Umbilical cord (tissue), 2 donors: ENCODE results near the gene ADGRG7. TPM values are rescaled to one million over a fixed set of nuclear protein-coding genes. Genes with fewer than 3 reads are reported as not detected.
"Not testable (repeated sequence)": the region's sequence is repeated elsewhere in the genome, so short reads cannot be mapped to it uniquely, and the experiment has no call there.

ENCODE experiments used
- DNase-seq: peaks from one replicate; pipeline ENCODE4 v3.0.0-alpha.2; 2015; ENCODE audit warnings: low spot score
- total RNA-seq: library from RNA; depleted of rRNA; stranded (reverse); fragments of >200 nt; gene quantifications from one replicate; pipeline ENCODE4 v1.2.3, GENCODE V29; 2014; ENCODE audit warnings: low replicate concordance; ENCODE audit not compliant: insufficient read depth

Gene ADGRG7
- total RNA-seq, 1 donor from 2014 or later: 2.9 TPM

GRCh38 chr3:100645913-100646312, 36.5 kb downstream of the ADGRG7 start:
- DNase-seq: no peak

DNA sequence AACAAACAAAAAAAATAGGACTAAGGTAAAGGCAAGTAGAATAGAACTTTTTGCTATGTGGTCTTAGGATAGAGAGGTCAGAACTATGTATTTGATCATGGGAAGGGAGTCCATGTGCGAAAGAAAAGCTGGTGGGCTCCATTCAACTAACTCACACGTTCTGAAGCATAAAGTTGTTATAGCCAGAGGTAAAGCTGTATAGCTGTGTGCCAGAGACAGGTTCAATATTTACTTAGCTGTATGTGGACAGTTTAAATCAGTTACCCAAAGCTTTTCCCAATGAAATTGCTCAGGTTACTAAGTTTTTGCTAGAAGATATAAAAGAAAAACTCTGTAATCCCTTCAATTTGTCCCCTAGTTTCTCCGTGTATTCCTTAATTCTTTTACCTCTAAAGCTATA, 37.8 kb downstream of the ADGRG7 start:
- no peak for DNase-seq

DNA sequence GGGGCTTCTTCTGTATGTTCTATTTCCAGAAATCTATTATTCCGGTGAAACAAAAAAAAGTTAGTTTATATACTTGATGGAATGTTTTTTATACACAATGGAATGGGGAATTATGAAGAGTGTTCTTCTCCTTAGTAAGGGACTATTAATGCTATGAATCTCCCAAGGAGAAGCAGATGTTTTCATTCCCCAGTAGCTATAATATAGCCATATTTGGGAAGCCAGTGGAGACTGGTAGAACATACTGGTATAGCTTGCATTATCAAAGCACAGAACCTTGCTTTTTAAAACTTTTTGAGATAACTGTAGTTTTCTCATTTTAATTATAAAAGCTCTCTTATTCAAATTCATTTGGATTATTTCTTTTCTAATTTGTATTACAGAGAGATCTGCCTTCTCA, 38.3 kb downstream of the ADGRG7 start:
- no peak for DNase-seq

- DNase-seq: peak; percentile 17
Measured at GRCh38 chr3:100650651-100651619, 41.5 kb downstream of the ADGRG7 start.

GRCh38 chr3:100653604-100654294, 44.3 kb downstream of the ADGRG7 start:
- DNase-seq: no peak

GRCh38 chr3:100656945-100657344, 47.5 kb downstream of the ADGRG7 start:
- DNase-seq: no peak

DNA sequence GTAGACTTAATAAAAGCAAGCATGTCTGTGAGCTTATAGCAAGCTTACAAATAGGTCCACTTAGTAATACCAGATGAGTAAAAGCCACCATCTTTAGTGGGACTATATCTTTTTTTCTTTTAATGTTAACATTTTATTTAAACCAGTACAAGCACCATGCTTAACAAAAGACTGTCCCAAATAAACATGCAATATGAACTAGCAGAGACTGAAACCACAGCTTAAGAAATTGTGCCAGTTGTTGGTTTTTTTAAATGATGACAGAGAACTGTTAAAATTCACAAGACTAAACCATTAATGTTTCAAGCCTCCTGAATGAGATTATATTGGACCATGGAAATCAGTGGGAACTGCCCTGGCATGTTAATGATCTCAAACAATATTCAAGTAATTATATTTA, 51.9 kb downstream of the ADGRG7 start:
- not testable (repeated sequence) for DNase-seq

DNA sequence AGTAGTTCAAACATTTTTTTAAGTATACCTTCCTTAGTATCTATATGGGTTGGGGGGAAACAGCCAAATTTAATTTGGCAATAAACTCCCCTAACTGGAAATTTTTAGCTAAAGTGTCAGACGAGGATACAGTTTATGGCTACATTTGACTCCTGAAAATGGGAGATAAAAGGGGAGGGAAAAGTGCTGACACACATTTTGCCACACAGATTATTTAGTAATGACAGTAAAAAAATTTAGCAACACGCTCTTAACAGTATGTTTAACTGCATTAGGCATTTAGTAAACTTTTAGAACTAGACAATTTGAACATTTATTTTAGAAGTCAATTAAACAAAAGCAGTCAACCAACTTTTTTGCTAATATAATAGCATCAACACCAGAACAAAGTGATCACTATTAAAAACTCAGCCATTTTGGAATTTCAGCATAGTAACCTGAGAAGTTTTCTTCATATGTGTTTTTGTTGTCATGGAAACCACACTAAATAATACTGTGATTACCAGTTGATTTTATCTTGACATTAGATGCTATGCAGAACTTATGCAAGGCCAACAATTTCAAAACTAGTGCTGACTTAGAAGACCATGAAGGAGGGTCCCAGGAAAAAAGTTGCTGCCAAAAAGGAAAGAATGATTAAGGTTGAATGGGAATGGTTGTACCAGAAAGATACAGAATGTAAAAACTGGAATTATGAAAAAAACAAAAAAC, 52.9 kb downstream of the ADGRG7 start:
- DNase-seq: peak; percentile 71

DNA sequence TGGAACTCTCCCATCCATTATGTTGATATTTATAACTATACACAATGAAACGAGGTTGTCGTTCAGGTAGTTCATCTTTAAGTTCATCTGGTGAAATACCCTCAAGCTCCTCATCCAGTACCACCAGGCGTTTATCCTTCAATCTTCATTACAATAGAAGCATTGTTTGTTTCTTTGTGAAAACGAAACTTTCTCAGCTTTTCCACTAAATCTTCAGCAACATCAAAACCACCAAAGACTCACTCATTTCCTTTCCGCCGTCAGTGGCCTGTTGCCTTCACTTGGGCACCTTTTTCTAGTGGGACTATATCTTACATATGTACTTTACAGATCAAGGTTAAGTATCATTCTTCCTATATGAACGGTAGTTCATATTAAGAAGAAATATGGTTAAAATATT, 55.8 kb downstream of the ADGRG7 start:
- DNase-seq: no peak

- DNase-seq: not testable (repeated sequence)
Measured at GRCh38 chr3:100666699-100667098, 57.3 kb downstream of the ADGRG7 start.

GRCh38 chr3:100667316-100667715, 57.9 kb downstream of the ADGRG7 start:
- DNase-seq: not testable (repeated sequence)

DNA sequence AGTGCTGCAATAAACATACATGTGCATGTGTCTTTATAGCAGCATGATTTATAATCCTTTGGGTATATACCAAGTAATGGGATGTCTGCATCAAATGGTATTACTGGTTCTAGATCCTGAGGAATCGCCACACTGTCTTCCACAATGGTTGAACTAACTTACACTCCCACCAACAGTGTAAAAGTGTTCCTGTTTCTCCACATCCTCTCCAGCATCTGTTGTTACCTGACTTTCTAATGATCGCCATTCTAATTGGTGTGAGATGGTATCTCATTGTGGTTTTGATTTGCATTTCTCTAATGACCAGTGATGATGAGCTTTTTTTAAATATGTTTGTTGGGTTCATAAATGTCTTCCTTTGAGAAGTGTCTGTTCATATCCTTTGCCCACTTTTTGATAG, 61.6 kb downstream of the ADGRG7 start:
- not testable (repeated sequence) for DNase-seq

GRCh38 chr3:100681496-100681895, 72.1 kb downstream of the ADGRG7 start:
- no peak for DNase-seq

DNA sequence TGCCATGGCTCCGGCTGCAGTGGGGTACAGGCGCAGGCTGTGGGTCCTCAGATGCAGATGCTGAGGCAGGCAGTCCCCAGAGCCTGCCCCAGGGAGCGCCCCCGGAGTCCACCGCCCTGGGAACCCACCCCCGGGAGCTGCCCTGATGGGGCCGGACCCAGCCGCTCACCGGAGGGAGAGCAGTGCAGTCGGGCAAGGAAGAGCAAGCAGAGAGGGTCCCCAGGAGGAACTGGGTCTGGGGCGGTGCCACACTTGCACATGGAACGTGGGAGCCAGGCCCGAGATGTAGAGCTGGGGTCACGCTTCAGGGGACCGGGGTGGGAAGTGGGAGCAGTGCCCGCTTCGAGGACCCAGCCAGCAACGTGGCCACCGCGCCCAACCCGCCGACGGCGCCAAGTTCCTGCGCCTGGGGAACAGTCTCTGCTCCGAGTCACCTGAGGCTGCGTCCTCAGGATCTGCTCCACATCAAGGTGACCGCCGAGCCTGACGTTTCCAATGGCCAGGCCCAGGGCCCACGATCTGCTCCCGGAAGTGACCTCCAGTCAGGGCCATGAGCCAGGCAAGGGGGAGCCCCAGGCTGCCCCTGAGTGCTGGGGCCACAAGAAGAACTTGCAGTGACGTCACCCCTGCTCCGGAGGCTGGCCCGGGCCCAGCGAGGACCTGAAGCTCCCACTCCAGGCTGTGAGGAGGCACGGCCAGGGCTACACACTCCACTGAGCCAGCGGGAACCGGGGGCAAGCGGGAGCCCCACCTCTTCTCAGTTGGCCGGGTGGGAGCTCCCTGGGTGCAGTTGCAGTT, 72.9 kb downstream of the ADGRG7 start:
- DNase-seq: no peak

GRCh38 chr3:100682854-100683760, 73.7 kb downstream of the ADGRG7 start:
- DNase-seq: no peak

GRCh38 chr3:100693225-100693624, 83.8 kb downstream of the ADGRG7 start:
- no peak for DNase-seq

DNA sequence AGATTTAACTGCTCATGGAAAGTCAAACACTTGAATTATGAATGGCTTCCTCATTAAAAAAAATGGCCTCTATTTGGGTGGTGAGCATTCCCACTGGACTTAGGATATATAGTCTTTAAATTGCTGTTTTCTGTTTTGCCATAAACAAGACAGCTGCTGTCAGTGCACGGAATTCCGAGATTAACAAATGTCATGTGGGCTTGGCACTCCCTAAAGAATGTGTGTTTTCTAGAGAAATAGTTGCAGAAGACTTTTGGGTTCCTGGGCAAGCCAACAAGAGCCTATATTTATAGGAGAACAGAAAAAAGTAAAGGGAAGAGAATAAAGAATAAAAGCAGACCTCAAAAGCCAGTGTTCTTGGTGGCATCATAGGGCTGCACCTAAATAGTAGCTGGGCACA, 86.3 kb downstream of the ADGRG7 start:
- DNase-seq: no peak

DNA sequence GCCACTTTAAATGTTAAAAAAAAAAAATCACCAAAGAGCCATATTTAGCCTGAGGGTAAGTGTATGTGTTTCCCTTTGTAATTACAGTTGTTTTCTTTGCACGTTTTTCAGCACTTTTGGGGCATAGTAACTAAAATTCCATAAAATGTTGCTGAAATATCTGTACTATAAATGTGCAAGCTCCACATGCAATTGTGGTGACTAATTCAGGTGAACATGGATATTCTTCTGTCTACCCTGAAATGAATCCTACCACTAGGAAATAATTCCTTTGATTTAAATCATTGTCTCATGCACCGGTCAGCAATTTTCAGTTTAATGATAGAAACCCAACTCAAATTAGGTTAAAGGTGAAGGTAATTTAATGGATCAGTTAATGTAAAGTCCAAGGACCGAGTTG, 86.8 kb downstream of the ADGRG7 start:
- DNase-seq: no peak

- DNase-seq: no peak
Measured at GRCh38 chr3:100697172-100697571, 87.8 kb downstream of the ADGRG7 start.

GRCh38 chr3:100697723-100698285, 88.4 kb downstream of the ADGRG7 start:
- DNase-seq: no peak
